SU-DHL-6 (cell line): ENCODE results near the gene PLPP1.

Source experiments
- CTCF ChIP-seq: fragments of 200-600 bp; sonication (generic); IDR thresholded peaks from one replicate; pipeline ENCODE4 v1.5.1; 2017; ENCODE audit warnings: antibody characterized with exemption, mild to moderate bottlenecking, low read length, moderate library complexity; ENCODE audit not compliant: insufficient read depth, poor library complexity, severe bottlenecking
- EZH2phosphoT487 ChIP-seq: fragments of 200-600 bp; sonication (generic), shearing (Covaris generic); conservative IDR thresholded peaks from 2 replicates; pipeline ENCODE4 v1.6.1; 2018; ENCODE audit warnings: mild to moderate bottlenecking, antibody characterized with exemption, low read length, moderate library complexity, mixed read lengths

- TF ChIP-seq CTCF = no peak
- no peak for TF ChIP-seq EZH2phosphoT487
Measured at GRCh38 chr5:55416306-55416705, 118.5 kb downstream of the PLPP1 start.
